Skeletal muscle cell (primary cell): Measurements from ENCODE around the gene NSUN4.
"Not testable (repeated sequence)": the region's sequence is repeated elsewhere in the genome, so short reads cannot be mapped to it uniquely, and the experiment has no call there.

Experiments
- DNase-seq: peaks from one replicate; pipeline ENCODE4 v3.0.0-alpha.2; 2010; ENCODE audit warnings: low read depth
- H3K4me3 ChIP-seq: 2 replicates; pipeline ENCODE4 v1.5.1; 2011; ENCODE audit warnings: low read depth, mild to moderate bottlenecking, control low read depth, low read length, moderate library complexity

NSUN4 gene

DNA sequence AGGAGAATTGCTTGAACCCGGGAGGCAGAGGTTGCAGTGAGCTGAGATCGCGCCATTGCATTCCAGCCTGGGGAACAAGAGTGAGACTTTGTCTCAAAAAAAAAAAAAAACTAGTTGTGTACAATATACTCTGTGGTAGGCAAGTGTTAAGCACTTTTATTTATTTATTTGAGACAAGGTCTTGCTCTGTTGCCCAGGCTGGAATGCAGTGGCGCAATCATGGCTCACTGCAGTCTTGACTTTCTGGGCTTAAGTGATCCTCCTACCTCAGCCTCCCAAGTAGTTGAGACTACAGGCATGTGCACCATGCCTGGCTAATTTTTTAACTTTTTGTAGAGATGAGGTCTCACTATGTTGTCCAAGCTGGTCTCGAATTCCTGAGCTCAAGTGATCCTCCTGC is 15.3 kb downstream of the NSUN4 start:
- DNase-seq, H3K4me3 ChIP-seq: not testable (repeated sequence)

DNA sequence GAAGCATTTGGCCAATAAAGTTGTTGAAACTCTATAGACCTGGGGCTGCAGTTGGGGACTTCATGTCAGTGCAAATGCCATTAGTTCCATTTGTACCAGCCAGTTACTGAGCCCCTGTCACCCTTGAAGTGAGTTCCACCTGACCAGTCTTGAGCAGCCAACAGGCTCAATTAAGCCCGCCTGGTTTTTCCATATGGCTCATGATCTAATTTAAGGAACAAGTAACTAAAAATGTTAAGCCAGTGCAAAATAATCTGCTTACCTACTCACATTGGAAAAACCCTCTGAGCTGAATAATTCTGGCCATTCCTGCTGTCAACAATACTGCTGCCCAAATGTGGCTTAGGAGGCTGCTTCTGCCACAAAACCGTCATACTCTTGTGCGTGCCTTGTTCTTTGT is 21.6 kb downstream of the NSUN4 start:
- no peak for DNase-seq
- H3K4me3 ChIP-seq = no peak overlapping the region

DNA sequence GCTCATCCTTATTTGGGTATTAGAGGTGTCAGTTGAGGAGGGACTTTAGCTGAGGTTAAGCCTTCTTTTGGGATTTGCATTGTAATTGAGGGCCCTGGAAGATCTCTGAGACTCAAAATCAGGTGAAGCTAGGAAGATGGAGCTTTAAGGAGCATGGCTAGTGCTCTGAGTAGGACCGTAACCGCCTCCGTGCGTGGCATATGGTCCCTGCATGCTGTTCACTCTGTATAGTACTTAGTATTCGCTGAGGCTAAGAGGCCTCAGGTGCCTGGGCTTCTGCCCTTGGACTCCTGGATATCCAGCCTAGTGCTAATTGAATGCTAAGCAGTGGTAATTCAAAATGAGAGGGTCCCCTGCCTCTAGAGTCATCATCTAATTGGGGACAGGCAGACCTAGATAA is 22.5 kb downstream of the NSUN4 start:
- H3K4me3 ChIP-seq = no peak overlapping the region
- DNase-seq = no peak

DNA sequence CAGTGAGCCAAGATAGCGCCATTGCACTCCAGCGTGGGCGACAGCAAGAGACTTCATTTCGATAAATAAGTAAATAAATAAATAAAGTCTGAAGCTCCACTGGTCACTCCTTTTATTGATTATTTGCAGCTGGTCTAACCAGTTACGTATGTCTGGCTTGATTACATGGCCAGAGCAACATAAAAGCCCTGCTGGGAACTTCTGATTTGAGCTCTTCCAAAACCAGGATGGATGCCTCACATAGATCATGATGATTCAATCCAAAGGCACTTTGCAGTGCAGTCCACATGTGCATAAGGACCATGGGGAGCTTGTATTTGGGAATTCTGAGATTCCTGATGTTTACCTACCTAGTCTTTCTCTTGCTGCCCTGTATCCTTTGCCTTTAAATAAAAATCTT is 24.0 kb downstream of the NSUN4 start:
- no peak for DNase-seq
- H3K4me3 ChIP-seq = no peak overlapping the region

DNA sequence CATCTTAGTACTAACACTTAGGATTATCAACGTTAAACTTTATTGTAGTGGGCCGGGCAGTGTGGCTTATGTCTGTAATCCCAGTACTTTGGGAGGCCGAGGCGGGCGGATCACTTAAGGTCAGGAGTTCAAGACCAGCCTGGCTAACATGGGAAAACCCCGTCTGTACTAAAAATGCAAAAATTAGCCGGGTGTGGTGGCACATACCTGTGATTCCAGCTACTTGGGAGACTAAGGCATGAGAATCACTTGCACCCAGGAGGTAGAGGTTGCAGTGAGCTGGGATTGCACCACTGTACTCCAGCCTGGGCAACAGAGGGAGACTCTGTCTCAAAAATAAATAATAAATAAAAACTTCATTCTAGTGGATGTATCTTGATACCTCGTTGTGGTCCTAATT is 25.2 kb downstream of the NSUN4 start:
- not testable (repeated sequence) for DNase-seq, H3K4me3 ChIP-seq

DNA sequence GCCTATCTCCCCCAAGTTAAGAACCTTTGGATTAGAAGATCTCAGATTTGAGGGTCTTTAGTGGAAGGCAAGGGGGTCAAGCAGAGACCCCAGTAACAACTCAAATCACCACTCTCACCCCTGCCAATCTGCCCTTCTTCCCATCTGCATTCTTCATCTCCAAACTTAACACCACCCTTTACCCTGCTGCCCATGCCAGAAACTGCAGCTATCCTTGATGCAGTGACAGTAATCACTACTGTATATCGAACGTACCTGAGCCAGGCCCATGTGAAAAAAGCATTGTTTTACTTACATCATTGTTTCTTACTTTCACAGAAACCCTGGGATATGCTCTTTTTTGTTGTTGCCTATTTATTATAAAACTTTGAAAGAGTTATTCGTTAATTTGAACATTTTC is 26.5 kb downstream of the NSUN4 start:
- DNase-seq = no peak
- H3K4me3 ChIP-seq = no peak overlapping the region

DNA sequence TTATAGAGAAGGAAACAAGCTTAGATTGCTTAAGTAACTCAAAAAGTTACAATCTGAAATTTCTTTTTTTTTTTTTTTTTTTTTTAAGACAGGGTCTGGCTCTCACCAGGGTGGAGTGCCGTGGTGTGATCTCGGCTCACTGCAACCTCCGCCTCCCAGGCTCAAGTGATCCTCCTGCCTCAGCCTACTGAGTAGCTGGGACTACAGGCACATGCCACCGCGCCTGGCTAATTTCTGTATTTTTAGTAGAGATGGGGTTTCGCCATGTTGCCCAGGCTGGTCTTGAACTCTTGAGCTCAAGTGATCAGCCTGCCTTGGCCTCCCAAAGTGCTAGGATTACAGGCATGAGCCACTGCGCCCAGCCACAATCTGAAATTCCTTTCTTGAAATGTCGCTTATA is 27.1 kb downstream of the NSUN4 start:
- not testable (repeated sequence) for H3K4me3 ChIP-seq

DNA sequence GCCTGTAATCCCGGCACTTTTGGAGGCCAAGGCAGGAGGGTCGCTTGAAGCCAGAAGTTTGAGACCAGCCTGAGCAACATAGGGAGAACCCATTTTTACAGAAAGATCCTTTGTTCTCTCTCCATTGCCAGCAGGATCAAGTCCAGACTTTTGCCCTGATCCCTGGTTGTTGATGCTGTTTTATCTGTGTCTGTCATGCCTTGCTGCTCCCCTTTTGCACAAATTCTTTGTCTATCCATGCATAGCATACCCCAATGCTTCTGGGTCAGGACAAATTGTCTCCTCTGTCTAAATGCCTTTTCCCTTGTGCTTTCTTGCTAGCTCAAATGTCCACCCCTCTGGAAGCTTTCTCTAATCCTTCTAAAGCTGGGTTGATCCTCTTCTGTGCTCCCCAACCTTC is 28.2 kb downstream of the NSUN4 start:
- no peak for DNase-seq
- H3K4me3 ChIP-seq = no peak overlapping the region

More for the DNA sequence above, 27.1 kb downstream of the NSUN4 start:
- DNase-seq = not testable (repeated sequence)

DNA sequence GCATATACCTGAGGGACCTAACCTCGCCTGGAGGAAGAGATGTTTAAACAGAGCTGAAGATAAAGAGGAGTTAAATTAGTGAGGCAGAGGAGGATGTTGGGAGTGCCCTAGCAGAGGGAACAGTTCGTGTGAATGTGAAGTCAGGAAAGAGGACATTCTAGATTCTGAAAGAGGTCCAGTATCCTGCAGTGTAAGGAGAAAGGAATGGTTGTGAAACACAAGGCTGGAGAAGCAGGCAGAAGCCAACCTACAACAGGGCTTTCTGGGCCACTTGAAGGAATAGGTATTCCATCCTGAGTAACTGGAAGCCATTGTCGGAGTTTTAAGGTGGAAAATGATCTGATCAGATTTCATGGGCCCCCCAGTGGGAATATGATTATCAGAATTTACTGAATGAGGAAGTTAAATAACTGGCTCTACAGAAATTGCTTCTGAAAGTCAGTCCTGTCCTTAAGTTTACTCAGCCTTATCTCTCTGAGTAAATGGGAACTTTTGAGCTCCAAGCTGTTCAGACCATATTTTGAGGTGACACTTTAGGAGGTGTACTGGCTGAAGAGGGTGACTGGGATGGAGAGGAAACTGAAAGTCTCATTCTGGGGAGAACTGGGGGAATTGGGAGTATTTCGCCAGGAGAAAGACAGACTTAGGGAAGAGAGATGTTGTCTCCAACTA is 29.1 kb downstream of the NSUN4 start:
- no peak overlapping the region for H3K4me3 ChIP-seq
- no peak for DNase-seq

DNA sequence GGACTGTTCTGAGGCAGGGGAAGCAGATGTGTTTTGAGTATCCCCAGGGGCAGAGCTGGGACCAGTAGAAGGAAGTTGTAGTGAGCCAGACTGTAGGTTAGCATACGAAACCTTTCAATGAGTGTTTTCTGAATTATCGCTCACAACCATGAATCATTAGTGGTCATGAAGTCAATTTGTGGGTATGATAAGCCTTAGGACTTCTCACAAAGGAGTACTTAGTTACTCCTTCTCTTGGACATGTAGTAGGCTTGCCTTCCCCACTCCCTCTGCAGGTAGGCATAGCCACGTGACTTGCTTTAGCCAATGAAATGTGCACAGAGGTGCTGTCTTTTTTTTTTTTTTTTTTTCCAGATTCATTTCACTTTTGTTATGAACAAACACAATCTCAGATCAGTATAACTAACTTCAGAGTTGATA is 29.6 kb downstream of the NSUN4 start:
- no peak overlapping the region for H3K4me3 ChIP-seq
- DNase-seq = no peak

DNA sequence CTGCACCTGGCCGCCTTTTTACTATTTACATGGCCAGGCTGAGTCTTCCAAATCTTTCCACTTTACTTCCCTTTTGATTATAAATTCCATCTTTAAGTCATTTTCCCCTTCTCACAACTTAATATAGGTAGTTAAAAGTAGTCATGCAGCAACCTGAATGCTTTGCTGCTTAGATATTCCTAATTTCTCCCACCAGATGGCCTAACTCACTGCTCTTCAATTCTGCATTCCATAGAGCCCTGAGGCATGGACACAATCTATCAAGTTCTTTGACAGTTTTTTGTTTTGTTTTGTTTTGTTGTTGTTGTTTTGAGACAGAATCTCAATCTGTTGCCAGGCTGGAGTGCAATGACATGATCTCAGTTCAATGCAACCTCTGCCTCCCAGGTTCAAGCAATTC is 31.8 kb downstream of the NSUN4 start:
- no peak overlapping the region for H3K4me3 ChIP-seq
- DNase-seq = no peak

DNA sequence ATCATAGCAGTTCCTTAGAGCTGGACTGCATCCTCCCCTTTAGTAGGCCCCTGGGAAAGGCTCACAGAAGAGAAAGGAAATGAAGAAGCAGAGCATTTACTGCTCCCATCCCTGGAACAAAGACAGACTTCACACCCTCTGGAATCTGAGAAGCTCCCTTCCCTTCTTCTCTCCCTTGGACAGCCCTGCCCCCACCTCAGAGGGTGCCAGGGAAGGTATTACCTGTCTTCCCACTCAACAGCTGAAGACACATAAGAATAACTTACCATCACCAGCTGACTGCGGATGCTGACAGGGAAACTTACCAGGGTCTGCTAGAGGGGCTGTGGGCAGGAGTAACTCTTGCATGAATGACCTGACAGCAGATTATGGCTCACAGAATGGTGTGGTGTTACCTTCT is 39.4 kb downstream of the NSUN4 start:
- DNase-seq = no peak

DNA sequence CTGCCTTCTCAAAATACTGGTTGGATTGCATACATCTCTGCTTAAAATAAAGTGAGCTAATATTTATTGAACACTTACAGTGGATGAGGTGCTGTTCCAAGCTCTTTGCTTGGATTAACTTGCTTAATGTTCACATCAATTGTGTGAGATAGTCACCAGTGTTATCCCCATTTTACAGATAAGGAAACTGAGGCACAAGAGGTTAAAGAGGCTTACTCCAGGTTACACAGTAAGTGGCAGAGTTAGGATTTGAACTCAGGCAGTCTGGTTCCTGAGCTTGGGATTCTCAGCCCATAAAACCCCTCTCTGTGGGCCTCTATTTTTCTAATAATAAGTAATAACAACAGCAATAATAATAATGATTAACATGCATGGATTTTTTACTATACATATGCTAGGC is 39.9 kb downstream of the NSUN4 start:
- H3K4me3 ChIP-seq = no peak overlapping the region
- no peak for DNase-seq

More for the DNA sequence above, 39.4 kb downstream of the NSUN4 start:
- H3K4me3 ChIP-seq = no peak overlapping the region

DNA sequence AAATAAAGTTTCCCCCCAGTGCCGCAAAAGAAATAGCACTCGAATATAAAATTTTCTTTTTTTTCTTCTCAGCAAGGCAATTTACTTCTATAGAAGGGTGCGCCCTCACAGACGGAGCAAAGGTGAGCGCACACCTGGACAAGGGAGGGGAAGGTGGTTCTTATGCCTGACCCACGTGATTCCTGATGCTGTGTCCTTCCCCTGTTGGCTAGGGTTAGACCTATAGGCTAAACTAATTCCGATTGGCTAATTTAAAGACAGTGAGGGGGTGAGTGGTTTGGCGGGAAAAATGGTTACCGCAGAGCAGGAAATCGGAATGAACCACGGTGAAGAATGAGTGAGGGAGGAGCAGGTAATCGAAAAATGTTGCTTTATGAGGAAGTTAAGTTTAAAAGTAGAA is 52.9 kb downstream of the NSUN4 start:
- no peak for DNase-seq
- H3K4me3 ChIP-seq = no peak overlapping the region

DNA sequence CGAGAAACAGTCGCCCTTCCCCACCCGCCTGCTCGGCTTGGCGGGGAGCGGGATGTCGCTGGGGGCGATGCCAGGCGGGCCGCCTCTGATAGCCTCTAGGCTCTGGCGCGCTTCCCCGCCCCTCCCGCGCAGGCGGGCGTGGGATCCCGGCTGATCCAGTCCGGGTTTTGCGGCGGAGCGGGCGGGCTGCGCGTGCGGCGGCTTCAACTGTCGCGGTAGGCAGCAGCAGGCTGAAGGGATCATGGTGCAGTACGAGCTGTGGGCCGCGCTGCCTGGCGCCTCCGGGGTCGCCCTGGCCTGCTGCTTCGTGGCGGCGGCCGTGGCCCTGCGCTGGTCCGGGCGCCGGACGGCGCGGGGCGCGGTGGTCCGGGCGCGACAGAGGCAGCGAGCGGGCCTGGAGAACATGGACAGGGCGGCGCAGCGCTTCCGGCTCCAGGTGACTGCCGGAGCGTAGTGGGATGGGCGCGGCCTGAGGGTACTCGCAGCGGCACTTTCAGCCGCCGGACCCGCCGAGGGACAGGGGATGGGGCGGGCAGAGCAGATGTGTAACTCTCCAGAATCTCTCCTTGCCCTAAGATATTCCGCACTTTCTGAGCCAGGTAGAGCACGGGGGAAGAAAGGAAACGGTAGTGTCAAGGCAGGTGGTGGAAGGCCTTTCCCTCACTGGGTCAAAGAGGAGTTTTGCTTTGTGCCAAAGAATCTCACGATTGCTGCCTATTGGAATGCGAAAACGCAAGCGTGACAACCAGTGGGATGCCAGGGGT is 53.7 kb downstream of the NSUN4 start, which contains the start of gene FAAH:
FAAH (plus strand) TSS at position 210 of the 764 bp plus-strand sequence; CDS start at position 242, 32 bp downstream.
- no peak for DNase-seq
- peak within 1 kb of the TSS; percentile 29 for H3K4me3 ChIP-seq

DNA sequence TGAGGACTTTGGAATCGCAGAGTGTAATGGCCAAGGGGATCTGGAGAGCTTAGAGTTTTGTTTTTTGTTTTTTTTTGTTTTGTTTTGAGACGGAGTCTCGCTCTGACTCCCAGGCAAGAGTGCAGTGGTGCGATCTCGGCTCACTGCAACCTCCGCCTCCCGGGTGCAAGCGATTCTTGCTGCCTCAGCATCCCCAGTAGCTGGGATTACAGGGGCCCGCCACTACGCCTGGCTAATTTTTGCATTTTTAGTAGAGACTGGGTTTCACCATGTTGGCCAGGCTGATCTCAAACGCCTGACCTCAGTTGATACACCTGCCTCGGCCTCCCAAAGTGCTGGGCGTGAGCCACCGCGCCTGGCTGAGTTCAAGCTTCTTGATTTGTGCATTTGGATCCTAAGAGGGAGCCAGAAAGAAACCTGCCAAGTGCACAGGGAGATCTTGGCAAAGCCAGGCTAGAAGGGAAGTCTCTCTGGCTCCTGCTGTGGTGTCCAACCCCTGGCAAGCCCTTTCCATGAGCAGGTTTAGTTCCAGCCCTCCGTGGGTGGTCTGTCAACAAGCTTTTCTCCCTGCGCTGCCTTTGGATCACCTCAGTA is 54.4 kb downstream of the NSUN4 start:
- no peak overlapping the region for H3K4me3 ChIP-seq
- no peak for DNase-seq

DNA sequence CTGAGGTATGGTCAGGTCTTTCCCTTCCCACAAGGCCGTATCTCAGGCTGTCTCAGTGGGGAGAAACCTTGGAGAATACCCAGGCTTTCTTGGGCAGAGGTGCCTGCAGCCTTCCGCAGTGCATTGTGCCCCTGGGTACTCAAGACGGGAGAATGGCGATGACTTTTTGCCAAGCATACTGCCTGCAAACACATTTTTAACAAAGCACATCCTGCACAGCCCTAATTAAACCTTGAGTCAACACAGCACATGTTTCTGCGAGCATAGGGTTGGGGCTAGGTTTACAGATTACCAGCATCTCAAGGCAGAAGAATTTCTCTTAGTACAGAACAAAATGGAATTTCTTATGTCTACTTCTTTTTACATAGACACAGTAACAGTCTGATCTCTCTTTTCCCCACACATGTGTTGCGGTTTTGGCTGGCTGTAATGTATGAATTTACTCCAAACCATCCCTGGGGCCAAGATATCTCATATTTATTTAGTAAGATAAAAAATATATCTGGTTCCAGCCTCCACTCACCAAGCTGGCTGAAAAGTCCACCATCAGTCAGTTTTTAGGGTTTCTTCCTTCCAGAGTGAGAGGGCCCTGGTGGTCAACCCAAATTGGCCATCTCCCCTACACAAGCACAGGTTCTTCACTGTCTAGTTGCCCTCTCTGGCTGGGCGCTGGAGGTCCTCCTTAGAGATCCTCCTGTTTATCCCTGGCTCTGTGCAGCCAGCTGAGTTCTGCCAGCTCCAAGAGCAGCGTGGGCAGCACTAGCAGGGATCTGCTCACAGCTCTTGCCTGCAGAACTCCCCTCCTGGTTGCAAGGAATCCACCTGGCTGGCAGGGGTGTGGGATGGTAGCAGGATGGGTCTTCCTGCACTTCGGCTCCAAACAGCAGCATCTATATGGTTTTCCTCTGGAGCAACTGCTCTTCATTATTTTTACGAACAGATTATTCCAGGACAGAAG is 56.1 kb downstream of the NSUN4 start:
- no peak for DNase-seq
- no peak overlapping the region for H3K4me3 ChIP-seq

DNA sequence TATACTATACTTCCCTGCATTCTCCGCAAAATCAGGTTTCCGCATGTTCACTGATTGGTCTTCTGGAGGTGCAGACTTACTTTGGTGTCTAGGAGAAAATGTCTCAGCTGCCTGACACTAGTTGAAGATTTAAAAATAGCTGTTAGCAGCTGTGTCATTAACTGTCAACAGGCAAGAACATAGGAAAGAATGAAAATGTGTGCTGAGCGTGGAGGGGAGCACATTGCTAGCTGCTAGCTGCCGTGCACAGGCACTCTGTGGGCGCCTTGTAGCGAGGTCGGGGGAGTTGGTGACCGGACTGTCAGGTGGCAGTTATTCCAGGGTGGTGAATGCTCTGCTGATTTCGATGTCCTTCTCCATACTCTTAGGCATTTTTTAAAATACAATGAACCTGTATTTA is 58.7 kb downstream of the NSUN4 start:
- no peak for DNase-seq
- H3K4me3 ChIP-seq = no peak overlapping the region

DNA sequence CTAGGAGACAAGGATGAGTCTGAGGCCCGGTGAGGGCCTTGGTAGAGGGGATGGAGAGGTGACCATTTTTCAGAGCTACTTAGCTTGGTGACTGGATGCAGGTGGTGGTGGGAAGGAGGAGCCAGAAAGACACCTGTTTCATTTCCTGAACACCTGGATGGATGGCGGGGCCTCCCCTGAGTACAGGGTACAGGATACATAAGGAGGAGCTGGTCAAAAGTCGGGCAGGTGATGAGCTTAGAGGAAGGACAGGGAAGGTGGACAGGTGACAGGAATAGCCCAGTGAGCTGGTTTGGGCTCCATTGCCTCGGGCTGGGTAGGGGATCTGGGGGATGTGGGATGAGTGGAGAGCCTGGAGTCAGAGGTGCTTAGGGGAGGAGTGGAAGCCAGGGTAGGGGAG is 59.8 kb downstream of the NSUN4 start:
- no peak for DNase-seq
- no peak overlapping the region for H3K4me3 ChIP-seq
